ENCODE data around the gene KCNT2. TPM values are rescaled to one million over a fixed set of nuclear protein-coding genes. Genes with fewer than 3 reads are reported as not detected.

Gene KCNT2
- total and polyA plus RNA-seq, 2 of the 8 experiments (the other 6 are each of a cell fraction or from before 2014, with no cell fraction given): 2.3 to 10.2 TPM

DNA sequence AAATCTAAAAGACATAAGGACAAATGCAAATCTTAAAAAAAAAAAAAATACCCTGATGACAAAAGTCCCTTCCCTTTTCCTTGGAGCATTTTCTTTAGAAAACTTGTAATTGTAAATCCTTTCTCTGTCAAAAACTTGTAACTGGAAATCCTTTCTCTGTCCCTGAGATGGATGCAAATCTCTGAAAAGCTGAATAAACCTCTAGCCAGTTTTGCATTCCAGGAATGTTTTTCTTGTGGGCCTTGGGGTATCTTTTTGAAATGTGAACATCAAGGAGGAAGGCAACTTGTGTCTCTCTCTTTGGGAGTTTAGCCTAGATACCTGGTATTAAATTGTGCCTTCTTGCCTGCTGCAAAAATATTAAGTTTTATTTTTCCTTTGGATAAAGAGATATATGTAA is 305.3 kb downstream of the KCNT2 start (continued):
- TF ChIP-seq, protein P1, sequence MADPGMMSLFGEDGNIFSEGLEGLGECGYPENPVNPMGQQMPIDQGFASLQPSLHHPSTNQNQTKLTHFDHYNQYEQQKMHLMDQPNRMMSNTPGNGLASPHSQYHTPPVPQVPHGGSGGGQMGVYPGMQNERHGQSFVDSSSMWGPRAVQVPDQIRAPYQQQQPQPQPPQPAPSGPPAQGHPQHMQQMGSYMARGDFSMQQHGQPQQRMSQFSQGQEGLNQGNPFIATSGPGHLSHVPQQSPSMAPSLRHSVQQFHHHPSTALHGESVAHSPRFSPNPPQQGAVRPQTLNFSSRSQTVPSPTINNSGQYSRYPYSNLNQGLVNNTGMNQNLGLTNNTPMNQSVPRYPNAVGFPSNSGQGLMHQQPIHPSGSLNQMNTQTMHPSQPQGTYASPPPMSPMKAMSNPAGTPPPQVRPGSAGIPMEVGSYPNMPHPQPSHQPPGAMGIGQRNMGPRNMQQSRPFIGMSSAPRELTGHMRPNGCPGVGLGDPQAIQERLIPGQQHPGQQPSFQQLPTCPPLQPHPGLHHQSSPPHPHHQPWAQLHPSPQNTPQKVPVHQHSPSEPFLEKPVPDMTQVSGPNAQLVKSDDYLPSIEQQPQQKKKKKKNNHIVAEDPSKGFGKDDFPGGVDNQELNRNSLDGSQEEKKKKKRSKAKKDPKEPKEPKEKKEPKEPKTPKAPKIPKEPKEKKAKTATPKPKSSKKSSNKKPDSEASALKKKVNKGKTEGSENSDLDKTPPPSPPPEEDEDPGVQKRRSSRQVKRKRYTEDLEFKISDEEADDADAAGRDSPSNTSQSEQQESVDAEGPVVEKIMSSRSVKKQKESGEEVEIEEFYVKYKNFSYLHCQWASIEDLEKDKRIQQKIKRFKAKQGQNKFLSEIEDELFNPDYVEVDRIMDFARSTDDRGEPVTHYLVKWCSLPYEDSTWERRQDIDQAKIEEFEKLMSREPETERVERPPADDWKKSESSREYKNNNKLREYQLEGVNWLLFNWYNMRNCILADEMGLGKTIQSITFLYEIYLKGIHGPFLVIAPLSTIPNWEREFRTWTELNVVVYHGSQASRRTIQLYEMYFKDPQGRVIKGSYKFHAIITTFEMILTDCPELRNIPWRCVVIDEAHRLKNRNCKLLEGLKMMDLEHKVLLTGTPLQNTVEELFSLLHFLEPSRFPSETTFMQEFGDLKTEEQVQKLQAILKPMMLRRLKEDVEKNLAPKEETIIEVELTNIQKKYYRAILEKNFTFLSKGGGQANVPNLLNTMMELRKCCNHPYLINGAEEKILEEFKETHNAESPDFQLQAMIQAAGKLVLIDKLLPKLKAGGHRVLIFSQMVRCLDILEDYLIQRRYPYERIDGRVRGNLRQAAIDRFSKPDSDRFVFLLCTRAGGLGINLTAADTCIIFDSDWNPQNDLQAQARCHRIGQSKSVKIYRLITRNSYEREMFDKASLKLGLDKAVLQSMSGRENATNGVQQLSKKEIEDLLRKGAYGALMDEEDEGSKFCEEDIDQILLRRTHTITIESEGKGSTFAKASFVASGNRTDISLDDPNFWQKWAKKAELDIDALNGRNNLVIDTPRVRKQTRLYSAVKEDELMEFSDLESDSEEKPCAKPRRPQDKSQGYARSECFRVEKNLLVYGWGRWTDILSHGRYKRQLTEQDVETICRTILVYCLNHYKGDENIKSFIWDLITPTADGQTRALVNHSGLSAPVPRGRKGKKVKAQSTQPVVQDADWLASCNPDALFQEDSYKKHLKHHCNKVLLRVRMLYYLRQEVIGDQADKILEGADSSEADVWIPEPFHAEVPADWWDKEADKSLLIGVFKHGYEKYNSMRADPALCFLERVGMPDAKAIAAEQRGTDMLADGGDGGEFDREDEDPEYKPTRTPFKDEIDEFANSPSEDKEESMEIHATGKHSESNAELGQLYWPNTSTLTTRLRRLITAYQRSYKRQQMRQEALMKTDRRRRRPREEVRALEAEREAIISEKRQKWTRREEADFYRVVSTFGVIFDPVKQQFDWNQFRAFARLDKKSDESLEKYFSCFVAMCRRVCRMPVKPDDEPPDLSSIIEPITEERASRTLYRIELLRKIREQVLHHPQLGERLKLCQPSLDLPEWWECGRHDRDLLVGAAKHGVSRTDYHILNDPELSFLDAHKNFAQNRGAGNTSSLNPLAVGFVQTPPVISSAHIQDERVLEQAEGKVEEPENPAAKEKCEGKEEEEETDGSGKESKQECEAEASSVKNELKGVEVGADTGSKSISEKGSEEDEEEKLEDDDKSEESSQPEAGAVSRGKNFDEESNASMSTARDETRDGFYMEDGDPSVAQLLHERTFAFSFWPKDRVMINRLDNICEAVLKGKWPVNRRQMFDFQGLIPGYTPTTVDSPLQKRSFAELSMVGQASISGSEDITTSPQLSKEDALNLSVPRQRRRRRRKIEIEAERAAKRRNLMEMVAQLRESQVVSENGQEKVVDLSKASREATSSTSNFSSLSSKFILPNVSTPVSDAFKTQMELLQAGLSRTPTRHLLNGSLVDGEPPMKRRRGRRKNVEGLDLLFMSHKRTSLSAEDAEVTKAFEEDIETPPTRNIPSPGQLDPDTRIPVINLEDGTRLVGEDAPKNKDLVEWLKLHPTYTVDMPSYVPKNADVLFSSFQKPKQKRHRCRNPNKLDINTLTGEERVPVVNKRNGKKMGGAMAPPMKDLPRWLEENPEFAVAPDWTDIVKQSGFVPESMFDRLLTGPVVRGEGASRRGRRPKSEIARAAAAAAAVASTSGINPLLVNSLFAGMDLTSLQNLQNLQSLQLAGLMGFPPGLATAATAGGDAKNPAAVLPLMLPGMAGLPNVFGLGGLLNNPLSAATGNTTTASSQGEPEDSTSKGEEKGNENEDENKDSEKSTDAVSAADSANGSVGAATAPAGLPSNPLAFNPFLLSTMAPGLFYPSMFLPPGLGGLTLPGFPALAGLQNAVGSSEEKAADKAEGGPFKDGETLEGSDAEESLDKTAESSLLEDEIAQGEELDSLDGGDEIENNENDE (IDR thresholded peaks at IDR 0.05; ENCODE audit: insufficient replicate concordance, low read length): peak; percentile 79
- TF ChIP-seq GABPA (IDR thresholded peaks at IDR 0.05; ENCODE audit: borderline replicate concordance, insufficient read depth, low read length) (no peak), CTBP2 (IDR thresholded peaks at IDR 0.05; ENCODE audit: borderline replicate concordance, insufficient read depth, insufficient read length, low read length) (no peak)

All from H1 (cell line).